Central memory CD4-positive, alpha-beta T cell (primary cell): ENCODE measurements around the gene REEP3.
"Not testable (repeated sequence)": the region's sequence is repeated elsewhere in the genome, so short reads cannot be mapped to it uniquely, and the experiment has no call there.

Source experiments
- DNase-seq: peaks from one replicate; pipeline ENCODE4 v3.0.0; 2022

REEP3 gene

DNA sequence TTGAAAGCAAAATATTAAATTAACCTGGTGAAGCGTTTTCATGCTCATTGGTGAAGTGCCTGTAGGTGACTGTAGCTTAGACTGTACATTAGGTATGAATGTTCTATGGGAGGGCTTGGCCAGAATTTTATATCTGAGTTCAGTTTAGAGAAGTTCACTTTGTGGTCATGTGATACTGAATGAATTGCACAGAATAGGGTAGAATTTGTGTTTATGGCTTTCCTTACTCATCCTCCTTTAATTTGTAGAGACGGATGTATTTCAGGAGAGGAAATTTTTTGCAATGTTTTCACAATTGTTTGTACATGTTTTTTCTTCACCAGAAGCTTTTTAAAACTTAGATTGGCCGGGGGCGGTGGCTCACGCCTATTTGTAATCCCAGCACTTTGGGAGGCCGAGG, 32.3 kb downstream of the REEP3 start:
- DNase-seq, result no peak

DNA sequence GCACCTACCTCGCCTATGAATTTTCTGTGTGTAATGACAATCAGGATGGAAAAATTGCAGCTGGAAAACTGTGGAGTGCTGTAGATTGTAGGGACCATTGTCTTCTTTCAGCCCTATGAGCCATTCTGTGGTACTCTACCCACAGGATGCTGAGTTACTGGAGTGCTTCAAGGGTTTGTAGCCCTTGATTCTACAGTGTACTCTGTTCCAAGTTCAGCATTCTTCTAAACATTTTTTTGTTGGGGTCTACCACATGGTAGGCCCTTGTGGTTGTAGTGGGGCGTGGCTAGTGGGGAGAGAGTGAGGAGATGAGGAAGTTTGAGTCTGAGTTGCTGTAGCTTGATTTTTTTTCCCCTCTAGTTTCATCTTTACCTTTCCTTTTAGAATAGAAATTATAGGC, 33.5 kb downstream of the REEP3 start:
- DNase-seq, result peak; percentile 50

DNA sequence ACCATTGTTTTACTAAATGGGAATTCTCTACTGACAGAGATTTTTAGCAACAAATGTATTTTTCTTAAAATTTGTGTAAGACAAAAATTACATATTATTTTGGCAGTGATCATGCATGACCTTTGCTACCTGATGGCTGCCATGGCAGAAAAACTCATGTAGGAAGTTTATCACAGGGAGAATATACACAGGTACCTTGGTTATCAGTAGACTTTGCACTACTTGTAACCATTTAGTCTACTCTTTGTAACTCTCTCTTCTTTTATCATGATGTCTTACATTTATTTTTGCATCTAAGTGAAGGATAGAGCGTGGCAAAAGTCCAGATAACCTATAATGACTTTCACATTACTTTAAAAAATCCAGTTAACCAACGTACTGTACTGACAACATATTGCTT, 34.1 kb downstream of the REEP3 start:
- DNase-seq, result no peak

DNA sequence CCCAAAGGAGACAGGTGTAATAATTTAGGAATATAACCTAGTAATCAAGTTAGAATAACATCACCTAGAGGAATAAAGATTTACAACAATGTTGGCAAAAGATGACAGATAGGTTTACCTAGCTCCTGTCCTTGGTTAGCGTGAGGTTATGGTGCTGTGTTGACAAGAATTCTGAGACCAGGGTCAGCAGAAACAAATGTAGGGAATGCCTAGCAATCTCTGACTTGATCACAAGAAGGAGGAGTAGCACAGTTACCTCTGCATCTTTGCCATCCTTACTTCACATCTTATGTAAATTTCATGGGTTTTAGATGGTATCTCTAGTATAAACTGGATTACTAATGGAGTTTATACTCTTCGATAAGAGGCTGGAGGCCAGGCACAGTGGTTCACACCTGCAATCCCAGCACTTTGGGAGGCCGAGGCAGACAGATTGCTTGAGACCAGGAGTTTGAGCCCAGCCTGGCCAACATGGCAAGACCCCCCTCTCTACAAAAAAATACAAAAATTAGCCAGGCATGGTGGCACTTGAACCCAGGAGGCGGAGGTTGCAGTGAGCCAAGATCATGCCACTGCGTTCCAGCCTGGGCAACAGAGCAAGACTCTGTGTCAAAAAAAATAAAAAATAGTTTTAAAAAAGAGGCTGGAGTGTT, 37.1 kb downstream of the REEP3 start:
- no peak for DNase-seq

DNA sequence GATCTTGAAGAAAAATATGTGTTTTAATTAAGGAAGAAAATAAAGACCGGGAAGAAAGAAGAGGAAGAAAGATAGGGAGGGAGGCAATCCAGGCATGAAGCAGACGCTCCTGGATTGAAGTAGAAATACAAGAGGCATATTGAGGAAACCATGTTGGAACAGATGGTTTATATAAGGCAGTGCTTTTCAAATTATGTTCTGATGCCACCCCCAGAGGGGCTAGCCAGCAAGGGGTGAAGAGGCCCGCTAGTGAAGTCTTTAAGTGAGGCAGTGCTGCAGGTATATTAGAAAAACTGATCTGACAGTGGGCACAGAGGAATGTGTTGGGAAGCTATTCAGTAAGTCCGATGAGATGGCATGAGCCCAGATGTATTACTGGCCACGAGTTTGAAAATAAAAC, 40.1 kb downstream of the REEP3 start:
- DNase-seq, result no peak

DNA sequence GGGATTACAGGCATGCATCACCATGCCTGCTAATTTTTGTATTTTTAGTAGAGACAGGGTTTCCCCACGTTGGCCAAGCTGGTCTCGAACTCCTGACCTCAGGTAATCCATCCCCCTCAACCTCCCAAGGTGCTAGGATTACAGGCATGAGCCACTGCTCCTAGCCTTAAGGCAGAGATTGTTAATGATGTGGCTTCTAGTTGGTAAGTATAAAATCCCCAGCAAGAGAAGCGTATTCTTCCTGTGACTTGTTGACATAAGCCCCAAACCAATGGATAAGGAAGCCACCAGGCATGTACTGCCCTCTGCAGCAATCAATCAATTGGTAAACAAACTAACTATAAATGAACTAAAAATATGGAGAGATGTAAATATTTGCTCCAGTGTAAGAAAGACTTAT, 41.2 kb downstream of the REEP3 start:
- no peak for DNase-seq

DNA sequence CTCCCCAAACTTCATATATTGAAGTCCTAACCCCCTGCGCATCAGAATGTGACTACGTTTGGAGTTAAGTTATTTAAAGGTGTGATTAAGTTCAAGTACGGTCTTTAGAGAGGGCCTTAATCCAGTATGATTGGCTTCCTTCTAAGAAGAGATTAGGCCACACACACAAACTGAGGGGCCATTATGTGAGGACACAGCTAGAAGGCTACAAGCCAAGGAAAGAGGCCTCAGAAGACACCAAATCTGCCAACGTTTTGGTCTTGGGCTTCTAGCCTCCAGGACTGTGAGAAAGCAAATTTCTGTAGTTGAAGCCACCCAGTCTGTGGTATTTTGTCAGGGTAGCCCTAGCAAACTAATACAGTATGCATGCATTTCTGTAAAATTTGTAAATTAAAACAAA, 41.7 kb downstream of the REEP3 start:
- no peak for DNase-seq

DNA sequence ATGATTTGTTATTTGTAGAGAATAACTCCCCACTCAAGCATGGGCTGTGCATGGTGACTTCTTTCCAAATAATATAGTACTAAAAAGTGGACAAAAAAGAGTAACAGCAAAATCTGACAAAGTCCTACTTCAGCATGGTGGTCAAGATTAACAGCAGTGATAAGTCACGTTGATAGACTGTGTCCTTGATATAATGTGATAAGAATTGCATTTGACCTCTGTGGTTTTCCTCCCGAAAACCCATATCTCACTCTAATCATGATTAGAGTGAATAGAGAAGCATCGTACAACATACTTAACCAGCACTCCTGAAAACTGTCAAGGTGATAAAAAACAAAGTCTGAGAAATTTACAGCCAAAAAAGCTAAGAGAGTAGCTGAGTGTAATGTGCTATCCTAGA, 42.4 kb downstream of the REEP3 start:
- DNase-seq, result no peak

DNA sequence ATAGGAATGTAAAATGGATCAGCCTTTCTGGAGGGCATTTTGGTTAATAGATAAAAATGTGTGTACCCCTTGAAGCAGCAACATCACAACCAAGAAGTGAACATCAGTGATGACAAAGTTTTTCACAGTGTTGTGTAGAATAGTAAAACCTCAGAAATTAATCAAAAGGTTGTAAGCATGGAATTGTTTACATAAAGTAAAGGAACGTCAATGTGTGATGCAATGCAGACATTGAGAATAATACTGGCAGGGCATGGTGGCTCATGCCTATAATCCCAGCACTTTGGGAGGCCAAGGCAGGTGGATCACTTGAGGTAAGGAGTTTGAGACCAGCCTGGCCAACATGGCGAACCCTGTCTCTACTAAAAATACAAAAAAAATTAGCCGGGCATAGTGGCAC, 43.5 kb downstream of the REEP3 start:
- not testable (repeated sequence) for DNase-seq

DNA sequence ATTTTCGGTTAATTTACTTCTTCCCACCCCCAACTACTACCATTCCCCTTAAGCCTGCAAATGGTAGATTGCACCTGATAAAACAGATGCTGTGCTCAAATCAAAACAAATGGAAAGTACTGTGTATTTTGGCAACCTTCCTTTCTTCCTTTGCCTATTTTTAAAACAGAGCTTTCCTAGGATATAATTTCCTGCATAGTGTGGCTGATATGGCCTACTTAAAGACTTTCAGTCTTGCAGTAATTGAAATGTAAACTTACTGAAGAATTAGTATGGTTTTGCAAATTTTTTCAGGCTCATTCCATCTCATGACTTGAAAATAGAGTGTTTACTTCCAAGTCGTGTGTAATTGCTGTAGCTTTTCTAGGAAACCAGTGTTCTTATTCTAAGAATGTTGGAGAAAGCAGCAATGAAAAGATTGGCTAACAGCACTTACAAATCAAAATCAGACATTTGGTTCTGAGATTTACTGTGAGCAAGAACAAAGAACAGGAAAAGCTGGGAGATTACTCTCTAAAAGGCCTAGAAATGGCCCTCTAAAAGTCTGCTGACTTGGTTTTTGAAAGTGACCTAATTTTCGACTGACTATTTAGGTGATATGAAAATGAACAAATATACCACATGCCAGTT, 52.0 kb downstream of the REEP3 start:
- DNase-seq, result peak; percentile 19

DNA sequence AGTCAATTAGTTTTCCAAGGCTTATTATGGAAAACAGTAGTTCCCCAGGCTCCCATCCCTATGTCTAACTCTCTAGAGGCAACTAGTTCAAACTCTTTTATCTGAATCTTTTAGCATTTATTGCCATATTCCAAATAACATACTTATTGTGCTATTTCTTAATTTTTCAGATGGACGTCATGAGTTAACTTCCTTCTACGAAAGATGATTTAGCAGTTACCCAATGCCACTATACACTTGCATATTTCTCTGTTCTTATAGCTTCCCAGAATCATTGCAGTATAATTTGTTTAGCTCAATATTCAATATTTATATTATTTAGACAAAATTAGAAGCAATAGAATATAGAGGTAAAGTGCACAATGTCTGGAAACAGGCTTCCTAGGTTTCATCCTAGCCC, 52.8 kb downstream of the REEP3 start:
- no peak for DNase-seq

DNA sequence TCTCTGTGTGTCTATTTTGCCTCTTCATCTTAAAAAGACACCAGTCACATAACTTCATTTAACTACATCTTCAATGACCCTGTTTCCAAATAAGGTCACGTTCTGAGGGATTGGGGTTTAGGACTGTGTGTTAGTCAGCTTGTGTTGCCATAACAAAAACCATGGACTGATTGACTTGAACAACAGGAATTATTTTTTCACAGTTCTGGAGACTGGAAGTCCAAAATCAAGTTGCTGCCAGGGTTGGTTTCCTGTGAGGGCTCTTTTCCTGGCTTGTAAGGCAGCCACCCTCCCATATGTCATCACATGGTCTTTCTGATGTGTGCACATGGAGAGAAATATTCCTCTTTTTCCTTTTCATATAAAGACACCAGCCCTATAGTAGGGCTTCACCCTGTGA, 55.3 kb downstream of the REEP3 start:
- no peak for DNase-seq

DNA sequence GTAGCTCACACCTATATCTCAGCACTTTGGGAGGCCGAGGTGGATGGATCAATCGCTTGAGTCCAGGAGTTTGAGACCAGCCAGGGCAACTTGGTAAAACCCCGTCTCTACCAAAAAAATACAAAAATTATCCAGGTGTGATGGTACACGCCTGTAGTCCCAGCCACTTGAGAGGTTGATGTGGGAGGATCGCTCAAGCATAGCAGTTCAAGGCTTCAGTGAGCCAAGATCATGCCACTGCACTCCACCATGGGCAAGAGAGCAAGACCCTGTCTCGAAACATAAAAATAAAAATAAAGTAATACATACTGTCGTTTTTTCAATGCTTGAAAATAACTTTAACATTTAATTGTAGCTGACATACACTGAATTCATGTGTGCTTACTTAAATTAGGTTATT, 57.3 kb downstream of the REEP3 start:
- DNase-seq, result no peak

DNA sequence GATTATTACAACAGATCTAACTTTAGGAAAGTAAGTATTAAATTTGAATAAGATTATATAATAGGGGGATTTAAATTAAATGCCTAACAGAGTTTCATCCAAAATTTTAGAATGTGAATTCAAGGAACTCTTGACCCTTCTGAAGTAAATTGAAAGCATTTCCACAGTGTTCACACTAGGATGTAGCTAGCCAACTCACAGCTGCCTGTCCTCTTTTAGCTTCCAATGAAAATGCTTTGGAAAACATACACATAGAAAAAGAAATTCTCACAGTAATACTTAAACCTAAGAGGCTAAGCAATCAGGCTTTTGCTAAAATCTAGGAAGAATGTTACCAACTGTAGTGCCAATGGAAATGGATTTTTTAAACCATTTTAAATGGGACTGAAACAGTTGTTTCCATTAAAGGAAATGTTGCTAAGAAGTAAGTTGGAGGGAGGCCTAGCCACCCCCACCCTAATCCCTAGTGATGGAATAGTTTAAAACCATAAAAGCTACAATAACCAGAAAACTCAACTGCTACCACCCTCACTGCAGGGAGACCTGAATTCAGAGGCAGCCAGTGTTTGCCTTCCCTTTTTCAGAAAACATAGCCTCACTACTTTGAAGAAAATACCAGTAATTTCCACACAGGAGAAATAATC, 58.3 kb downstream of the REEP3 start:
- DNase-seq, result no peak

DNA sequence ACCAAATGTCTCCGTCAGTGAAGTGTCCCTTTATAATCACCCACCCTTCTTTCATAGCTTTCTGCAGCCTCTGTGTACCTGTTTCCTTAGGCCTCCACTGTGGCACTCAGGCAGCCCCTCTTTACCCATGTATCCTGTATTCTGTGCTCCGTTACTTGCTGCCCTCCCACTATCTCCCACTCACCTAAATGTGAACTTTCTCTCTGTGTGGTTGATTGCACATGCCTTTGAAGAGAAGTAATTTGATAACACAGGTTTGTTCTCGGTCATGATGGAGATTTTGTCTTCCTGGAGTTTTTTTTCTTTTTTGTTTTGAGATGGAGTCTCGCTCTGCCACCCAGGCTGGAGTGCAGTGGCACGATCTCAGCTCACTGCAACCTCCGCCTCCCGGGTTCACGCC, 61.5 kb downstream of the REEP3 start:
- no peak for DNase-seq

DNA sequence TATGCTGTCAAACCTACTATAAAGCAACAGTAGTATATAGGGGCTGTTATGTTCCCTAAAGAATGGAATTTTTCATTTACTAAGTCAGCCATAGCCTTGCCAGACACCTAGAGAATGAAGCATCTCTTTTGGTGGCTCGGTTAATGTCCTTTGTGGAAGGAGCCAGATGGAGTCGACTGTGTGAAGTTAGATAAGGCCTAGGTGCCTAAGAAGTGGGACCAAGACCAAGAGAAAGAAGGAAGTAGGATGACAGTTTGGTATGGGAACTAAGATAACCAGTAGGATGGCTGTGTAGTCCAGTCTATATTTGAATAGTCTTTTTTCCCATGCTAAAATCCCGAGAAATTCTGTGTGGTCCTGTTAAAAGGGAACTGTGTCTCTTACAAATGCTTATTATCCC, 62.2 kb downstream of the REEP3 start:
- no peak for DNase-seq

DNA sequence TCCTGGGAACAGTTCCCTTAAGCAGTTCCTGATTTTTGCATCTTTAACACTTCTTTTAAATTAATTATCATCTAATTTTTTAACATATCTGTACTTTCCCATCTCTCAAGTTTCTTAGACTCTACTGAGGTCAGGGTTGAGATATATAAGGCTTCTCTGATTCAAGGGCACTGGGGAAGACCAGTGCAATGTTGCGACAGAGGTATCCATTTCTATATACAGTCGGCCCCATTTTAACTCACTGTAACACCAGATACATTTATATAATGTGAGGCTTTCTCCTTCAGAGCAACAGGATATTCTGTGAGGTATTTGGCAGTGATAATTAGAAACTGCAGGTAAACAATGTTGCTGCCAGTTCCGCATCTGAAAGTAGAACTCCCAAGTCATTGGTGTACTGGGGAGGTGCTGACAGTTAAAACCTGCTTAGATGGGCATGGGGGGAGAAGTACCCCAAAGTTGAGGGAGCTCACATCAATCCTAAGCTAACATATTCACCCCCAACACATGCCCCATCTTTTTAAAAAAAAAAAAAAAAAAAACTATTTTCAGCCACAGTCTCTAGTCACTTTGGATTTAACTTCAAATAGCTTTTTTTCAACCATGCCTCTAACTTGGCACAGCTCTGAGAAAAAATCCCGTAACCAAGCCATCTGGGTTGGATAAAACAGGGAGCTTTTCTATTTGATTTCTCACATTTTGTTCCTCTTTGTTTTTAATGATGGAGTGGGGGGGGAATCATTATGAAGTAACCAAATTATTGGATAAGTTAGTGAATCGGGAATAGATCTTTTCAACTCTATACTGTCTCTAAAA, 62.9 kb downstream of the REEP3 start:
- DNase-seq, result no peak

DNA sequence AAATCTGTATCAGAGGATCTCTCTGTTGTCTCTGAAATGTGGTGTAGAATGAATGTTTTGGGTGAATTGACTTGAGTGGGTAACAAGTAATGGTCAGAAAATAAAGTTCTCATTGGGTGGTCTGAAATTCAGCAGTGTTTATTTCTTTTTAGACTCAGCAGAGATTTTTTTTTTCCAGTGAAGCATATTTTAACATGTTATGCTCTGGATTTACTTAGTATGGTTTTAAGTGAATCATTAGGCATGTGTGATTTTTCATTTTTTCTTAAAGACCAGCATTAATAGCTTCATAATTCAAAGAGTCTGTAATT, 63.5 kb downstream of the REEP3 start:
- DNase-seq, result no peak

DNA sequence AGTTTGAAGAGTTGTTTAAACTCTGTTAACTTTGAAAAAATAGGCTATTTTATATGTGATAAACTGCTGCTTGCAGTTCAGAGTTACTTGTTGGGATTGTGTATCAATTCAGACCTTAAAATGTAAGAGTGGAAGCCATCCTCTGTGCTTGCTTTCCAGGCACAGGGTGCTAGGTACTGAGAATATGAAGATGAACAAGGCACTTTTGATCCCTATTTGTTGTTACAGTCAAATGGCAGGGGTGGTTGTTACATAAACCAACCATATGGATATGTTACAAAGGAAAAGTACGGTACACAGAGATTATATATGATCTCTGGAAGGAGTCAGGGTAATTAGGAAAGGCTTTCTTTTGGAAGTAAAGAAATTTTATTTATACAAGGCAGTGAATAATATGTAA, 63.8 kb downstream of the REEP3 start:
- DNase-seq, result no peak

DNA sequence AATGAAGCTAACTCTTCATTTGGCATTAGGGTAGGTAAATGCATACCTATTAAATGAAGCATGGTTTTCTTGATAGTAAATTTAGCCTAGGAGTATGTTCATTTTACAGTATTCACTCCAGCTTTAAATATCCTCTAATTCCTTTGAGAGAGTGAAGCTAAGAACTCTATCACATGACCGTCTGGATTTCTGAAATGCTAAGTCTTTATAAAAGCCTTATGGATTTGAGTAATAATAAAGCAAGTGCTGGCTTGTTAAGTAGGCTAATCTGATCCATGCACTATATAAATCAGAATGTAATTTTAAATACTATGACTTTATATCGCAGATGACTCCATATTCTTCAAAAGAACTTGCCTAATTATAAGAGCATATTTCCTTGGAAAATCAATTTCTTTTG, 64.8 kb downstream of the REEP3 start:
- no peak for DNase-seq

DNA sequence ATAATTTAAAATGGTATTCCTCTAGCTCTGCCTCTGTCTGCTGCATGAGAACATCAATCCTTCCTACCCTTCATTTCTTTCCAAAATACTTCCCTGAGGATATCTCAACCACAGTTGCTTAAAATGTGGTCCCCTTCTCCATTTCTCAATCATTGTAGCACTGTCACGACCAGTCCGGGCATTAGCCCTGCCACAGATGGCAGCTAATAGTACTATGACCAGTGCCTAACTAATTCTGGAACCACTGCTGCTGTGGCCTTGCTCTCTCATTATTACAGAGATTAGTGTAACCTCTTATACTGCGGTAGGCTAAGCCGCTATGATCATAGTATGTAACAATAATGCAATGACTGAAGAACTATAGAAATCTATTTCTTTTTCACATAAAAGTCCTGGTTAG, 66.0 kb downstream of the REEP3 start:
- DNase-seq, result no peak

DNA sequence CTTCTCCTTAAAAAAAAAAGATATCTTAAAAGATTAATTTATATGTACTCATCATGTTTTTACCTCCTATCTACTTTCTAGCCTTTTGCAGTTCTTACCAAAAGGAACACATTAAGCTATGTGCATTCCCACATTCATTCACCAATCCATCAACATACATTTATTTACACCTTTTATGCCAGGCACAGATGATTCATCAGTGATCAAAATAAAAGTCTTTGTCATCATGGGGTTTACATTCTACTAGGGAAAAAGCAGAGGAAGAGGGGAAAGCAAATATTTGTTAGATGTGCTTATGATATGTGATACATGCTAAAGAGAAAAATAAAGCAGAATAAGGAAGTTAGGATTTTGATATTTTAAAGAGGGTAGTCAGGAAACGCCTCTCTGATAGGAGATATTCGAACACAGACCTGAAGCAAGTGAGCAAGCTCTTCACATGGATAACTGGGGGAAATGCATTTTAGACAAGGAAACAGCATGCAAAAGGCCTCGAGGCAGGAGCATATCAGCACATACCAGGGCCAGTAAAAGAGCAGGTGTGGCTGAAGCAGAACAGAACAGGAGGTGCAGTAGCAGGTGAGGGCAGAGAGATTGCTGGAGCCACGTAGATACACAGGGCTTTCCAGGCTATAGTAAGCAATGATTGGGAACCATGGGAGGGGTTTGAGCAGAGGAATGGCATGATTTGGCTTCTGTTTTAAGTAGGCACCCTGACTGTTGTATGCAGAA, 67.4 kb downstream of the REEP3 start:
- DNase-seq, result no peak
